HG02885 (cell line): Measurements from ENCODE around the gene ROPN1.
"Not testable (repeated sequence)": the region's sequence is repeated elsewhere in the genome, so short reads cannot be mapped to it uniquely, and the experiment has no call there.

Source experiments
- ATAC-seq: cut with Tn5 transposase; IDR thresholded peaks from one replicate; pipeline ENCODE4 v1.9.1; 2021; ENCODE audit warnings: mild to moderate bottlenecking; ENCODE audit not compliant: unreplicated experiment, poor library complexity

Gene ROPN1

GRCh38 chr3:123991730-123992588 lies at the start of gene ROPN1:
TSS of gene ROPN1 (minus strand) at chr3:123992124. CDS start at chr3:123980481, 11,643 bp downstream.
- ATAC-seq: not testable (repeated sequence)

- ATAC-seq: no peak
These were observed 49.6 kb upstream of the ROPN1 start for GRCh38 chr3:124041553-124041952.

GRCh38 chr3:124037326-124037725 lies 45.4 kb upstream of the ROPN1 start:
- no peak for ATAC-seq

- not testable (repeated sequence) for ATAC-seq
These were observed 44.3 kb upstream of the ROPN1 start for GRCh38 chr3:124036214-124036613.

- ATAC-seq: no peak
These were observed 43.7 kb upstream of the ROPN1 start for GRCh38 chr3:124035463-124036121.

GRCh38 chr3:124034844-124035152 lies 42.9 kb upstream of the ROPN1 start:
- ATAC-seq: no peak

GRCh38 chr3:124034016-124034843 lies 42.3 kb upstream of the ROPN1 start:
- ATAC-seq: no peak

- ATAC-seq: peak; percentile 16
These were observed 41.6 kb upstream of the ROPN1 start, which contains the start of gene KALRN for GRCh38 chr3:124033360-124034015. TSS of gene KALRN (plus strand) at chr3:124033369.

- peak; percentile 93 for ATAC-seq
These were observed 41.0 kb upstream of the ROPN1 start for GRCh38 chr3:124032881-124033359.

- no peak for ATAC-seq
These were observed 40.5 kb upstream of the ROPN1 start for GRCh38 chr3:124032311-124032880.

- no peak for ATAC-seq
These were observed 34.6 kb upstream of the ROPN1 start for GRCh38 chr3:124026516-124026915.

- not testable (repeated sequence) for ATAC-seq
These were observed 31.6 kb upstream of the ROPN1 start for GRCh38 chr3:124023531-124023930.

GRCh38 chr3:124019291-124019690 lies 27.4 kb upstream of the ROPN1 start:
- no peak for ATAC-seq

GRCh38 chr3:124017502-124017901 lies 25.6 kb upstream of the ROPN1 start:
- ATAC-seq: not testable (repeated sequence)

GRCh38 chr3:124016483-124016882 lies 24.6 kb upstream of the ROPN1 start:
- not testable (repeated sequence) for ATAC-seq

GRCh38 chr3:124014366-124014942 lies 22.5 kb upstream of the ROPN1 start:
- no peak for ATAC-seq

GRCh38 chr3:124008321-124008720 lies 16.4 kb upstream of the ROPN1 start:
- not testable (repeated sequence) for ATAC-seq

- no peak for ATAC-seq
These were observed 15.3 kb upstream of the ROPN1 start for GRCh38 chr3:124007186-124007585.

- ATAC-seq: not testable (repeated sequence)
These were observed 10.6 kb upstream of the ROPN1 start for GRCh38 chr3:124002405-124003079.
